Measurements from ENCODE around the gene CPB2.

GRCh38 chr13:46102255-46102605 lies 2.6 kb downstream of the CPB2 start:
- TF ChIP-seq, protein P1, sequence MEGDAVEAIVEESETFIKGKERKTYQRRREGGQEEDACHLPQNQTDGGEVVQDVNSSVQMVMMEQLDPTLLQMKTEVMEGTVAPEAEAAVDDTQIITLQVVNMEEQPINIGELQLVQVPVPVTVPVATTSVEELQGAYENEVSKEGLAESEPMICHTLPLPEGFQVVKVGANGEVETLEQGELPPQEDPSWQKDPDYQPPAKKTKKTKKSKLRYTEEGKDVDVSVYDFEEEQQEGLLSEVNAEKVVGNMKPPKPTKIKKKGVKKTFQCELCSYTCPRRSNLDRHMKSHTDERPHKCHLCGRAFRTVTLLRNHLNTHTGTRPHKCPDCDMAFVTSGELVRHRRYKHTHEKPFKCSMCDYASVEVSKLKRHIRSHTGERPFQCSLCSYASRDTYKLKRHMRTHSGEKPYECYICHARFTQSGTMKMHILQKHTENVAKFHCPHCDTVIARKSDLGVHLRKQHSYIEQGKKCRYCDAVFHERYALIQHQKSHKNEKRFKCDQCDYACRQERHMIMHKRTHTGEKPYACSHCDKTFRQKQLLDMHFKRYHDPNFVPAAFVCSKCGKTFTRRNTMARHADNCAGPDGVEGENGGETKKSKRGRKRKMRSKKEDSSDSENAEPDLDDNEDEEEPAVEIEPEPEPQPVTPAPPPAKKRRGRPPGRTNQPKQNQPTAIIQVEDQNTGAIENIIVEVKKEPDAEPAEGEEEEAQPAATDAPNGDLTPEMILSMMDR (IDR thresholded peaks at IDR 0.05): no peak
- TF ChIP-seq POLR2A (IDR thresholded peaks at IDR 0.05): no peak

Data from testis (tissue), 2 donors.